GM10266 (cell line): ENCODE measurements around the gene EHMT1.

ENCODE experiments used
- DNase-seq: peaks from one replicate; pipeline ENCODE4 v3.0.0; 2012; ENCODE audit errors: extremely low spot score
- CTCF ChIP-seq: IDR thresholded peaks from 2 replicates; pipeline ENCODE4 v1.5.1; 2012; ENCODE audit warnings: mild to moderate bottlenecking, low read depth; ENCODE audit not compliant: control insufficient read depth, insufficient read depth; ENCODE audit errors: missing control alignments

EHMT1 gene

GRCh38 chr9:137820161-137820855 is 201.5 kb downstream of the EHMT1 start:
- TF ChIP-seq CTCF: no peak
- no peak for DNase-seq

GRCh38 chr9:137823986-137824771 is 205.4 kb downstream of the EHMT1 start:
- TF ChIP-seq CTCF: no peak
- no peak for DNase-seq

- DNase-seq: peak; percentile 80
- no peak for TF ChIP-seq CTCF
These were observed 206.7 kb downstream of the EHMT1 start for GRCh38 chr9:137825324-137825989.

GRCh38 chr9:137827908-137828526 is 209.2 kb downstream of the EHMT1 start:
- no peak for TF ChIP-seq CTCF
- DNase-seq: no peak

GRCh38 chr9:137828527-137829259 is 209.9 kb downstream of the EHMT1 start:
- no peak for DNase-seq
- TF ChIP-seq CTCF: no peak

GRCh38 chr9:137829260-137829996 is 210.6 kb downstream of the EHMT1 start:
- no peak for TF ChIP-seq CTCF

More at GRCh38 chr9:137829260-137829996, 210.6 kb downstream of the EHMT1 start:
- no peak for DNase-seq
